ENCODE results near the gene CRB2.

DNA sequence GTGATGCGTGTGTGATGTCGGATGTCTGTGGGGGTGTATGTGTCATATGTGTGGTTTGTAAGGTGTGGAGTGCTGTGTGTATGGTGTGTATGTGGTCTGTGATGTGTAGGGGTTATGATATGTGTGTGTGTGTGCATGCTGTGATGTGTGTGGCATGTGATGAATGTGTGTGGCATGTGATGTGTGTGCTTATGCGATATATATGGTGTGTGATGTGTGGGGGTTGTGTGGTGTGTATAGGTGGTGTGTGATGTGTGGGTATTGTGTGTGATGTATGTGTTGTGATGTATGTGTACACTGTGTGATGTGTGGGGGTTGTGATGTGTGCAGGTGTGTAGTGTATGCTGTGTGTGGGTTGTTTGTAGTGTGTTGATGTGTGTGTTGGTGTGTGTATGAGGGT lies 9.2 kb upstream of the CRB2 start:
- TF ChIP-seq POLR2A (IDR thresholded peaks at IDR 0.05), result no peak
- TF ChIP-seq, protein P1, sequence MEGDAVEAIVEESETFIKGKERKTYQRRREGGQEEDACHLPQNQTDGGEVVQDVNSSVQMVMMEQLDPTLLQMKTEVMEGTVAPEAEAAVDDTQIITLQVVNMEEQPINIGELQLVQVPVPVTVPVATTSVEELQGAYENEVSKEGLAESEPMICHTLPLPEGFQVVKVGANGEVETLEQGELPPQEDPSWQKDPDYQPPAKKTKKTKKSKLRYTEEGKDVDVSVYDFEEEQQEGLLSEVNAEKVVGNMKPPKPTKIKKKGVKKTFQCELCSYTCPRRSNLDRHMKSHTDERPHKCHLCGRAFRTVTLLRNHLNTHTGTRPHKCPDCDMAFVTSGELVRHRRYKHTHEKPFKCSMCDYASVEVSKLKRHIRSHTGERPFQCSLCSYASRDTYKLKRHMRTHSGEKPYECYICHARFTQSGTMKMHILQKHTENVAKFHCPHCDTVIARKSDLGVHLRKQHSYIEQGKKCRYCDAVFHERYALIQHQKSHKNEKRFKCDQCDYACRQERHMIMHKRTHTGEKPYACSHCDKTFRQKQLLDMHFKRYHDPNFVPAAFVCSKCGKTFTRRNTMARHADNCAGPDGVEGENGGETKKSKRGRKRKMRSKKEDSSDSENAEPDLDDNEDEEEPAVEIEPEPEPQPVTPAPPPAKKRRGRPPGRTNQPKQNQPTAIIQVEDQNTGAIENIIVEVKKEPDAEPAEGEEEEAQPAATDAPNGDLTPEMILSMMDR (IDR thresholded peaks at IDR 0.05), result no peak
